Stimulated activated CD8-positive, alpha-beta memory T cell treated with anti-CD3 and anti-CD28 coated beads, Interleukin-12 subunit alpha, Interleukin-12 subunit beta, amount 100 ng/mL, for 1 hour (primary cell): Measurements from ENCODE around the gene ZNF747.

Source experiments
- DNase-seq: peaks from one replicate; pipeline ENCODE4 v3.0.0-alpha.2; 2020; ENCODE audit warnings: low read depth

The ZNF747 gene

GRCh38 chr16:30515275-30515674 is 19.4 kb downstream of the ZNF747 start:
- no peak for DNase-seq

GRCh38 chr16:30511509-30511908 is 23.1 kb downstream of the ZNF747 start:
- no peak for DNase-seq

GRCh38 chr16:30510376-30510938 is 24.2 kb downstream of the ZNF747 start:
- DNase-seq, result no peak

- DNase-seq, result no peak
These were observed 25.4 kb downstream of the ZNF747 start for GRCh38 chr16:30509081-30509765.

GRCh38 chr16:30503403-30504296 is 31.0 kb downstream of the ZNF747 start:
- DNase-seq, result no peak

GRCh38 chr16:30499284-30499683 is 35.4 kb downstream of the ZNF747 start:
- no peak for DNase-seq

- no peak for DNase-seq
These were observed 39.9 kb downstream of the ZNF747 start for GRCh38 chr16:30494709-30495108.

GRCh38 chr16:30493941-30494488 is 40.6 kb downstream of the ZNF747 start:
- no peak for DNase-seq

GRCh38 chr16:30491744-30492308 is 42.8 kb downstream of the ZNF747 start:
- DNase-seq, result peak; percentile 15

- no peak for DNase-seq
These were observed 43.4 kb downstream of the ZNF747 start for GRCh38 chr16:30491229-30491628.

GRCh38 chr16:30490210-30490609 is 44.4 kb downstream of the ZNF747 start:
- DNase-seq, result no peak

GRCh38 chr16:30488764-30489605 is 45.7 kb downstream of the ZNF747 start:
- no peak for DNase-seq

GRCh38 chr16:30485818-30486436 is 48.7 kb downstream of the ZNF747 start:
- no peak for DNase-seq

GRCh38 chr16:30484887-30485286 is 49.8 kb downstream of the ZNF747 start:
- DNase-seq, result no peak

GRCh38 chr16:30482366-30482765 is 52.3 kb downstream of the ZNF747 start:
- no peak for DNase-seq

- DNase-seq, result no peak
These were observed 53.3 kb downstream of the ZNF747 start for GRCh38 chr16:30481381-30481780.
